Measurements from ENCODE around the gene RAB36.

DNA sequence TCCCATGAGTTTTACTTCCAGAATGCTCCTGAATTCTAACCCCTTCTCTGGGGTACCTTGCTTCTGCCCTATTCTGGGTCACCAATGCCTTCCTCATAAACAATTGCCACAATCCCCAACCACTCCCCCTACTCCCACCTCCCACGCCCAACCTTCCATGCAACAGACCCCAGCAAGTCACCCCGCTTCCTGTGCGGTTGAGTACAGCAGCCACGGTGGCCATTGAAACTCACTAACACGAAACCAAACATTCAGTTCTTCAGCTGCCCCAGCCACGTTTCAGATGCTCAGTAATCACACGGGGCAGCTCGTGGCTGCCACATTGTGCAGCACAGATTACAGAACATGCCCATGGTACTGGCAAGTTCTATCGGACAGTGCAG is 31.4 kb downstream of the RAB36 start:
- TF ChIP-seq CTCF (conservative IDR thresholded peaks at IDR 0.05; ENCODE audit: low read length), result no peak
- no peak for TF ChIP-seq EZH2phosphoT487 (IDR thresholded peaks at IDR 0.05; ENCODE audit: borderline replicate concordance)
